ENCODE data around the gene CHRNB2.
A peak's percentile ranks its signal among the peaks of the same experiment; 100 is the strongest.

Gene CHRNB2

DNA sequence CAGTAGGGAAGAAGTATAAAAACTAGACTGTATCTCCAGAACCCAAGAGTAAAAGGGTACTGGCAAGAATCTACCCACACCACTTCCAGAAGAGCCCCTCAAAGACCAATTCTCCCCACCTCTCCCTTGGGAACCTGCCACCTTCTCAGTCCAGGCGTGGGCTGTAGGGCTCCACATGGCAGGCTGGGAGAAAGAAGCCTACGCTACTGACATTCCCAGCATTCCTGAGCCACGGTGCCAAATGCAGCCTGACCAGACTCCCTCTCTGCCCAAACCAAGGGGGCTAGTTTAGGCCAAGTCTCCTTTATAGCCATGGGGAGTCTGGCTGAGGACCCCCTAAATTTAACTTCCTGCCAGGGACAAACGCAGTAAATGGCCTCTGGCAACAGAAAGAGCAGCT is 11.2 kb upstream of the CHRNB2 start:
- WGBS (ENCODE audit: extremely low coverage, insufficient coverage, low lambda C conversion rate): no CpG with 5 or more reads among the region's 4 CpGs
- Histone ChIP-seq H3K23ac (ENCODE audit: low read length) (peak overlapping the region; percentile 69), H3K27ac (ENCODE audit: low read depth, low read length) (no peak overlapping the region), H4K5ac (ENCODE audit: low read length) (no peak overlapping the region), H4K8ac (ENCODE audit: low read depth, low read length) (no peak overlapping the region), H2BK120ac (ENCODE audit: low read depth, low read length) (no peak overlapping the region), H2BK15ac (replicated peaks; ENCODE audit: low read depth) (no peak overlapping the region), H3K18ac (ENCODE audit: low read length) (no peak overlapping the region), H3K36me3 (ENCODE audit: control insufficient read depth, insufficient read depth, low read length) (peaks cover 16% of the 10 kb centered on the region), H3K56ac (ENCODE audit: low read length) (peak overlapping the region; percentile 92), H3K4me3 (ENCODE audit: low read length) (no peak overlapping the region), H3K4ac (ENCODE audit: low read depth, low read length) (no peak overlapping the region), H2BK5ac (ENCODE audit: low read length) (no peak overlapping the region), H3K4me1 (ENCODE audit: control insufficient read depth, low read depth, low read length) (peaks cover 10% of the 10 kb centered on the region), H3K4me2 (ENCODE audit: low read length) (peak overlapping the region; percentile 98), H3K9ac (ENCODE audit: low read length) (peak overlapping the region; percentile 93), H3K27me3 (ENCODE audit: insufficient read depth, low read length, poor library complexity) (no peaks in the 10 kb centered on the region), H2AK5ac (ENCODE audit: low read length) (no peak overlapping the region), H3K79me1 (ENCODE audit: low read length) (peaks cover 19% of the 10 kb centered on the region), H3K79me2 (ENCODE audit: control insufficient read depth, insufficient read depth, low read length) (peaks cover 26% of the 10 kb centered on the region)
- peak; percentile 81 for DNase-seq

DNA sequence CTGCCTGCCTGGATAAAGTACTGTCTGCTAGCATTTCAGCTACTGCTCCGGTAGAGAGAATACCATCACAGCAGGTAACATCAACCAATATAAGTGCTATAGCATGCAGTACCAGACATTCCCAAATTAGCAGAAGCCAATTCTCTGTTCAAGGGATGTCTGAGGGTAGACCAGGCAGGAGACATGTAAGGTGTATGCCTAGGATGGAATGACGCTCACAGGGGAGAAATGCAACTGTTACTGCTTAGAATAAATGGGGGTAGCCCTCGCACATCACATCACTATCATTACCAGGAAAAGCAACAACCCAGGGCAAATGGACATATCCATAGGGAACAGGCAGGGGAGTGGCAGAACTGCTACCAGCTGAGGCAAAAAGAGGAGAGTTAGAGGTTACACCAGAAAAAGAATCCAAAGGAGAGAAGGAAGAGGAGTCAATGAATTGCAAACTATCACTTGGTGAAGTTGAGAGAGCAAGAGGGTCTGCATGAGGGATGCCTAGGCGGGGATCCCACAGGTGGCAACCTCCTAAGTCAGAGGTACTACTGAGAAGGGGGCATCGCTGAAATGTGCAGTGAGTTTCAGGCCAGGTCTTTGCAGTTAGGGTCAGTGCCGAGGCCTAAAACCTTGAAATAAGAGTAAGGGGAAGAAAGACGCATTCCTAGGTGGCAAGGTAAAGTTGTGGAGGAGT is 10.2 kb upstream of the CHRNB2 start:
- Histone ChIP-seq H4K8ac (ENCODE audit: low read depth, low read length) (no peak overlapping the region), H3K36me3 (ENCODE audit: control insufficient read depth, insufficient read depth, low read length) (peaks cover 10% of the 10 kb centered on the region), H2BK120ac (ENCODE audit: low read depth, low read length) (no peak overlapping the region), H3K56ac (ENCODE audit: low read length) (peak overlapping the region; percentile 92), H2AK5ac (ENCODE audit: low read length) (no peak overlapping the region), H3K79me2 (ENCODE audit: control insufficient read depth, insufficient read depth, low read length) (peaks cover 26% of the 10 kb centered on the region), H3K4me1 (ENCODE audit: control insufficient read depth, low read depth, low read length) (peaks cover 10% of the 10 kb centered on the region), H3K27ac (ENCODE audit: low read depth, low read length) (no peak overlapping the region), H3K23ac (ENCODE audit: low read length) (peak overlapping the region; percentile 48), H3K18ac (ENCODE audit: low read length) (peak overlapping the region; percentile 97), H3K4me3 (ENCODE audit: low read length) (peak overlapping the region; percentile 73), H3K79me1 (ENCODE audit: low read length) (peaks cover 19% of the 10 kb centered on the region), H3K4me2 (ENCODE audit: low read length) (peak overlapping the region; percentile 98), H2BK5ac (ENCODE audit: low read length) (no peak overlapping the region), H3K4ac (ENCODE audit: low read depth, low read length) (no peak overlapping the region), H2BK15ac (replicated peaks; ENCODE audit: low read depth) (no peak overlapping the region), H3K9ac (ENCODE audit: low read length) (peak overlapping the region; percentile 93), H4K5ac (ENCODE audit: low read length) (no peak overlapping the region), H3K27me3 (ENCODE audit: insufficient read depth, low read length, poor library complexity) (no peaks in the 10 kb centered on the region)
- peak; percentile 45 for DNase-seq
- no CpG with 5 or more reads among the region's 7 CpGs for WGBS (ENCODE audit: extremely low coverage, insufficient coverage, low lambda C conversion rate)

DNA sequence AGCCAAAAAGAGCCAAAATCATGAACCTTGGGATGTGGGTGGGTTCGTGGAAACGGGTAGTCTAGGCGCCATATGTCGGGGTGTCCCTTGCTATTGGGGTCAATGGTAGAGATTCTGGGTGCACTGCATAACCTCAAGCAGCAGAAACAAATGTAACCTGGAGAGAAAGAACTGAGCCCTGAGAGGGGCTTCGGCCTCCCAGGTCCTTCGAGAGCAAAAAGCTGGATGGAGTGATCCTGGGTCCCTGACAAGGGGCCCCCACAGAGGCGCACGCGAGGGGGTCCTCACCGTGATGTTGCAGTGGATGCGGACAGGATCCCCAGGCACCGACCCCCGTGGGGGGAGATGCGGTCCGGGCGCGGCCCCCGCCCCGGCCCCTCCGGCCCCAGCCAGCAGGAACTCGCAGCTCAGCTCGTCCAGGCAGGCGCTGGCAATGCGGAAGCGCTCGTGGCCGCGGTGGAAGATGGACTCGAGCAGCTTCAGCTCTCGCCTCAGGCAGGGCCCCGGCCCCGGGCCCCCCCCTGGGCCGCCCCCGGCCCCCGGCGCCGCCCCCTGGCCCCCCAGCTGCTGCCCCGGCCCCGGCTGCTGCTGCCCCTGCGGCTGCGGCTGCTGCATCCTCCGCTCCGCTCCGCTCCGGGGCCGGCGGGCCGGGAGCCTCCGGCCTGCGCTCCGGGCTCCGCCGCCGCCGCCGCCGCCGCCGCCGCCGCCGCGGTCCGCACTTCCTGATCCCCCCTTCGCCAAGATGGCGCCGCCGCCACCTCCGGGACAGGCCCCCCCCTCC is 9.4 kb upstream of the CHRNB2 start, which contains the start of gene UBE2Q1:
Gene UBE2Q1, minus strand, starts transcription at position 724 of the 781 bp plus-strand sequence. Its CDS starts 109 bp downstream, at position 615.
- Histone ChIP-seq H3K4ac (ENCODE audit: low read depth, low read length) (peak within 1 kb of the TSS; percentile 98), H3K23ac (ENCODE audit: low read length) (peak within 1 kb of the TSS; percentile 48), H4K5ac (ENCODE audit: low read length) (peak within 1 kb of the TSS; percentile 12), H3K18ac (ENCODE audit: low read length) (peak within 1 kb of the TSS; percentile 97), H3K4me1 (ENCODE audit: control insufficient read depth, low read depth, low read length) (peaks cover 10% of the 10 kb centered on the region), H3K79me1 (ENCODE audit: low read length) (peaks cover 19% of the 10 kb centered on the region), H2BK120ac (ENCODE audit: low read depth, low read length) (peak within 1 kb of the TSS; percentile 79), H2BK5ac (ENCODE audit: low read length) (peak within 1 kb of the TSS; percentile 35), H3K27me3 (ENCODE audit: insufficient read depth, low read length, poor library complexity) (no peaks in the 10 kb centered on the region), H3K56ac (ENCODE audit: low read length) (peak within 1 kb of the TSS; percentile 92), H3K4me3 (ENCODE audit: low read length) (peak within 1 kb of the TSS; percentile 73), H2AK5ac (ENCODE audit: low read length) (no peak within 1 kb of the TSS), H3K27ac (ENCODE audit: low read depth, low read length) (peak within 1 kb of the TSS; percentile 72), H3K4me2 (ENCODE audit: low read length) (peak within 1 kb of the TSS; percentile 98), H2BK15ac (replicated peaks; ENCODE audit: low read depth) (no peak within 1 kb of the TSS), H3K79me2 (ENCODE audit: control insufficient read depth, insufficient read depth, low read length) (peaks cover 26% of the 10 kb centered on the region), H3K36me3 (ENCODE audit: control insufficient read depth, insufficient read depth, low read length) (peaks cover 8% of the 10 kb centered on the region), H4K8ac (ENCODE audit: low read depth, low read length) (peak within 1 kb of the TSS; percentile 96), H3K9ac (ENCODE audit: low read length) (peak within 1 kb of the TSS; percentile 93)
- peak; percentile 43 for DNase-seq
- WGBS (ENCODE audit: extremely low coverage, insufficient coverage, low lambda C conversion rate): no CpG with 5 or more reads among the region's 69 CpGs

DNA sequence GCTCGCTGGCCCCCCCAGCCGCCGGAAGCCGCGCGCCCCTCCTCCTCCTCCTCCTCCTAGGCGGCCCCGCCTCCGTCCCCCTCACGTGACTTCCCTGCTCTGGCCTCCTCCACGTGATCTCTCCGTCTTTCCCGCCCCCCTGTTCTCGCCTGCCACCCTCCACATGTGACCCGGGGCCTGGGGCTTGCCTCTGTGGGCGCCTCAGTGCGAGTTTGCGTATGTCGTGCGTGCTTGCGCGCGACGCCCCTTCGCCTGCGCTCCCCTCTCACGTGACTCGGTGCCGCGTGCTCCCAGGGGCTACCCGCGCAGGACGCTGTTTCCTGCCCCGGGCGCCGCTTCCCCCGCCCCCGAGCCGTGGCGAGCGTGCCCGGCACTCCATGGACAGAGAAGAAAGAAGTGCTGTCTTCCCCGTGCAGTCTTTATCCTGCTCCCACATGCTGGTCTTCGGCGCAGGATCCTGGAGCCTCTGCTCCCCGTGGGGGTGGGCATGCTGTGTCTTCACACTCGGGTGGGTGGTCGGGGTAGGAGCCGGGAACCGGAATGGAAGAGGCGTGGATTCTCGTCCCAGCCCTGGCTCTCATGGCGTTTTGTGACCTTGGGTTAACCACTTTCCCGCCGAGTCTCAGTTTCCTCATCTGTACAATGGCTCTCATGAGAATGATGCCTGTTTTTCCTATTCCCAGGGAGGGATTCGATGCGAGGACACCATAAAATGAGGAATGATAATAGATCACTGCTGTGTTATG is 8.7 kb upstream of the CHRNB2 start:
- no CpG with 5 or more reads among the region's 57 CpGs for WGBS (ENCODE audit: extremely low coverage, insufficient coverage, low lambda C conversion rate)
- peak overlapping the region; percentile 35 for H2BK5ac ChIP-seq (ENCODE audit: low read length)
- H2BK120ac ChIP-seq (ENCODE audit: low read depth, low read length): no peak overlapping the region
- H4K8ac ChIP-seq (ENCODE audit: low read depth, low read length): no peak overlapping the region
- no peak overlapping the region for H2AK5ac ChIP-seq (ENCODE audit: low read length)
- no peak overlapping the region for H2BK15ac ChIP-seq (replicated peaks; ENCODE audit: low read depth)
- H3K79me2 ChIP-seq (ENCODE audit: control insufficient read depth, insufficient read depth, low read length): peaks cover 26% of the 10 kb centered on the region
- H4K5ac ChIP-seq (ENCODE audit: low read length): peak overlapping the region; percentile 12
- H3K79me1 ChIP-seq (ENCODE audit: low read length): peaks cover 19% of the 10 kb centered on the region
- peak overlapping the region; percentile 73 for H3K9ac ChIP-seq (ENCODE audit: low read length)
- H3K27ac ChIP-seq (ENCODE audit: low read depth, low read length): peak overlapping the region; percentile 66
- H3K4me1 ChIP-seq (ENCODE audit: control insufficient read depth, low read depth, low read length): peaks cover 10% of the 10 kb centered on the region
- DNase-seq: peak; percentile 99
- peak overlapping the region; percentile 91 for H3K56ac ChIP-seq (ENCODE audit: low read length)
- peak overlapping the region; percentile 52 for H3K4me2 ChIP-seq (ENCODE audit: low read length)
- no peak overlapping the region for H3K23ac ChIP-seq (ENCODE audit: low read length)
- peak overlapping the region; percentile 13 for H3K18ac ChIP-seq (ENCODE audit: low read length)
- H3K27me3 ChIP-seq (ENCODE audit: insufficient read depth, low read length, poor library complexity): no peaks in the 10 kb centered on the region
- peaks cover 3% of the 10 kb centered on the region for H3K36me3 ChIP-seq (ENCODE audit: control insufficient read depth, insufficient read depth, low read length)
- no peak overlapping the region for H3K4me3 ChIP-seq (ENCODE audit: low read length)
- H3K4ac ChIP-seq (ENCODE audit: low read depth, low read length): peak overlapping the region; percentile 98

DNA sequence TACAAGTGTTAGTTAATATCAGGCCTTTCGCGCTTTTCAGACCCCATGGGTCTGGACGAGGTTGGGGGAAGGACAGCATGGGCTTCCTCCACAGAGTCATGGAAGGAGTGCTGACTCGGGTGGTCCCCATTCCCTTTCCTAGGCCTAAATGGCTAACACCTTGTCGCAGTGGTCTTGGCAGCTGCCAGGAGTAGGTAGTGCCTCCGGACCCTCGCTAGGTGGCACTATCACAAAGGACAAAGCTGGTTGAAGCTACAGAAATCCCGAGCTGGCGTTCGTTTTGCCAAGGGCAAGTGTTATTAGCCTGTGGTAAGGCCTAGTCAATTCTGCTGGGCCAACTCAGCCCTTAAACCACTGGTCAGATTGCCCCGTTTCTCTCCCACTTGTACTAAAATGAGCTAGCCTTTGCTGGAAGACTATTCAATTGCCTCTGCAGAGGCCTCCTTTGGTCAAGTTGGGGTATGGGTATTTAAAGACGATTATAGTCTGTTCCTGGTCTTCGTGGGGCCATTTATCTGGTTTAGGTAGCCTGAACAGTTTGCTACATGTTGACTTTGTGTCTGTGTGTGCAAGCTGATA is 8.0 kb upstream of the CHRNB2 start:
- H3K27ac ChIP-seq (ENCODE audit: low read depth, low read length): no peak overlapping the region
- H3K4me3 ChIP-seq (ENCODE audit: low read length): no peak overlapping the region
- H3K18ac ChIP-seq (ENCODE audit: low read length): no peak overlapping the region

More for the DNA sequence above, 8.0 kb upstream of the CHRNB2 start:
- peak overlapping the region; percentile 73 for H3K9ac ChIP-seq (ENCODE audit: low read length)
- H3K4ac ChIP-seq (ENCODE audit: low read depth, low read length): no peak overlapping the region
- H3K27me3 ChIP-seq (ENCODE audit: insufficient read depth, low read length, poor library complexity): no peaks in the 10 kb centered on the region
- H4K8ac ChIP-seq (ENCODE audit: low read depth, low read length): no peak overlapping the region
- H2BK120ac ChIP-seq (ENCODE audit: low read depth, low read length): no peak overlapping the region
- peak overlapping the region; percentile 91 for H3K56ac ChIP-seq (ENCODE audit: low read length)
- H4K5ac ChIP-seq (ENCODE audit: low read length): peak overlapping the region; percentile 12
- H2AK5ac ChIP-seq (ENCODE audit: low read length): no peak overlapping the region
- peaks cover 10% of the 10 kb centered on the region for H3K4me1 ChIP-seq (ENCODE audit: control insufficient read depth, low read depth, low read length)
- no CpG with 5 or more reads among the region's 13 CpGs for WGBS (ENCODE audit: extremely low coverage, insufficient coverage, low lambda C conversion rate)
- H2BK15ac ChIP-seq (replicated peaks; ENCODE audit: low read depth): no peak overlapping the region
- peak; percentile 97 for DNase-seq
- peak overlapping the region; percentile 52 for H3K4me2 ChIP-seq (ENCODE audit: low read length)
- no peak overlapping the region for H3K23ac ChIP-seq (ENCODE audit: low read length)
- peaks cover 26% of the 10 kb centered on the region for H3K79me2 ChIP-seq (ENCODE audit: control insufficient read depth, insufficient read depth, low read length)
- H3K79me1 ChIP-seq (ENCODE audit: low read length): peaks cover 19% of the 10 kb centered on the region
- no peak overlapping the region for H2BK5ac ChIP-seq (ENCODE audit: low read length)
- peaks cover 1% of the 10 kb centered on the region for H3K36me3 ChIP-seq (ENCODE audit: control insufficient read depth, insufficient read depth, low read length)
